Neuronal stem cell (in vitro differentiated cells): Measurements from ENCODE around the gene OLA1.

ENCODE experiments used
- DNase-seq: peaks from one replicate; pipeline ENCODE4 v3.0.0-alpha.2; 2013; ENCODE audit warnings: low spot score
- H2AFZ ChIP-seq: one replicate; pipeline ENCODE4 v1.6.1; 2013; ENCODE audit warnings: mild to moderate bottlenecking, low read length, inconsistent platforms
- H2AK5ac ChIP-seq: 2 replicates; pipeline ENCODE4 v1.6.1; 2013; ENCODE audit warnings: low read depth, mild to moderate bottlenecking, inconsistent platforms, low read length, moderate library complexity, mixed read lengths
- H2BK120ac ChIP-seq: 2 replicates; pipeline ENCODE4 v1.6.1; 2013; ENCODE audit warnings: low read depth, mild to moderate bottlenecking, inconsistent platforms, low read length, moderate library complexity, mixed read lengths
- H2BK12ac ChIP-seq: one replicate; pipeline ENCODE4 v1.6.1; 2013; ENCODE audit warnings: low read length, inconsistent platforms
- H2BK15ac ChIP-seq: 2 replicates; pipeline ENCODE4 v1.6.1; 2013; ENCODE audit warnings: mild to moderate bottlenecking, low read length, inconsistent platforms, mixed read lengths
- H2BK5ac ChIP-seq: one replicate; pipeline ENCODE4 v1.6.1; 2013; ENCODE audit warnings: inconsistent platforms, mild to moderate bottlenecking, low read length, moderate library complexity
- H3K14ac ChIP-seq: one replicate; pipeline ENCODE4 v1.6.1; 2013; ENCODE audit warnings: low read length, inconsistent platforms
- H3K18ac ChIP-seq: 2 replicates; pipeline ENCODE4 v1.6.1; 2013; ENCODE audit warnings: low read length, inconsistent platforms
- H3K23ac ChIP-seq: 2 replicates; pipeline ENCODE4 v1.6.1; 2013; ENCODE audit warnings: low read depth, mild to moderate bottlenecking, mixed read lengths, low read length, inconsistent platforms; ENCODE audit not compliant: poor library complexity
- H3K27ac ChIP-seq: replicated peaks from 3 replicates; pipeline ENCODE4 v1.5.1; 2013; ENCODE audit warnings: low read length, inconsistent platforms
- H3K27me3 ChIP-seq, 3 experiments: 2 replicates each; pipeline ENCODE4 v1.6.1; 2013; ENCODE audit warnings: low read length in 3 of 3, mild to moderate bottlenecking in 2 of 3, inconsistent platforms in 1 of 3, low read depth in 1 of 3, mixed read lengths in 1 of 3, moderate library complexity in 1 of 3; ENCODE audit not compliant: control insufficient read depth in 3 of 3, insufficient read depth in 3 of 3
- H3K36me3 ChIP-seq, 2 donors: replicated peaks in 1 of 2; 2 replicates each; pipeline ENCODE4 v1.6.1; 2013; ENCODE audit warnings: low read length in 2 of 2; ENCODE audit not compliant: control insufficient read depth in 2 of 2, insufficient read depth in 2 of 2
- H3K4ac ChIP-seq: 2 replicates; pipeline ENCODE4 v1.6.1; 2013; ENCODE audit warnings: inconsistent platforms, mild to moderate bottlenecking, low read length, moderate library complexity
- H3K4me1 ChIP-seq, 2 donors: 1 replicate in 1 of 2; 2 replicates in 1 of 2; pipeline ENCODE4 v1.6.1; 2013; ENCODE audit warnings: low read length in 2 of 2, low read depth in 1 of 2; ENCODE audit not compliant: control insufficient read depth in 2 of 2, insufficient read depth in 1 of 2
- H3K4me2 ChIP-seq: one replicate; pipeline ENCODE4 v1.6.1; 2013; ENCODE audit warnings: mild to moderate bottlenecking, low read length, inconsistent platforms; ENCODE audit not compliant: insufficient read depth, poor library complexity, severe bottlenecking
- H3K4me3 ChIP-seq, 2 donors: 2 replicates each; pipeline ENCODE4 v1.5.1; 2013; ENCODE audit warnings: low read length in 2 of 2, mild to moderate bottlenecking in 2 of 2, inconsistent platforms in 1 of 2, moderate library complexity in 1 of 2
- H3K79me1 ChIP-seq: one replicate; pipeline ENCODE4 v1.6.1; 2013; ENCODE audit warnings: low read depth, mild to moderate bottlenecking, inconsistent platforms, low read length, moderate library complexity
- H3K9ac ChIP-seq: one replicate; pipeline ENCODE4 v1.6.1; 2013; ENCODE audit warnings: mild to moderate bottlenecking, low read depth, low read length, inconsistent platforms; ENCODE audit not compliant: poor library complexity
- H3K9me3 ChIP-seq, 2 donors: replicated peaks in 1 of 2; 2 replicates each; pipeline versions ENCODE3 to v1.6.1; 2013; ENCODE audit warnings: low read length in 2 of 2, mild to moderate bottlenecking in 2 of 2, inconsistent platforms in 1 of 2, low read depth in 1 of 2, mixed read lengths in 1 of 2, moderate library complexity in 1 of 2; ENCODE audit not compliant: control insufficient read depth in 2 of 2, insufficient read depth in 1 of 2
- H4K8ac ChIP-seq: one replicate; pipeline ENCODE4 v1.6.1; 2013; ENCODE audit warnings: low read depth, mild to moderate bottlenecking, inconsistent platforms, low read length, moderate library complexity
- H4K91ac ChIP-seq: one replicate; pipeline ENCODE4 v1.6.1; 2013; ENCODE audit warnings: low read length, low read depth, mild to moderate bottlenecking, inconsistent platforms; ENCODE audit not compliant: poor library complexity
- WGBS, 2 donors: extraction: QIAGEN DNeasy Blood & Tissue Kit; methylation state at CpG; one replicate each; pipeline ENCODE4 v1.1.7; 2013; ENCODE audit warnings: missing lambda C conversion rate in 2 of 2, mixed read lengths in 1 of 2; ENCODE audit not compliant: insufficient read length in 2 of 2, insufficient replicate concordance in 1 of 2; ENCODE audit errors: extremely low coverage in 2 of 2; 5-methylcytosine and 5-hydroxymethylcytosine counted together

OLA1 gene

GRCh38 chr2:174038462-174038861, 209.9 kb downstream of the OLA1 start:
- no peak overlapping the region for H2BK12ac ChIP-seq
- no peak overlapping the region for H3K4me2 ChIP-seq
- H2BK120ac ChIP-seq, result no peak overlapping the region
- no peak overlapping the region for H3K14ac ChIP-seq
- H3K23ac ChIP-seq, result no peak overlapping the region
- no peak overlapping the region for H4K8ac ChIP-seq
- no peak overlapping the region for H3K18ac ChIP-seq
- H3K27ac ChIP-seq, result no peak overlapping the region
- peaks cover 0 to 4% of the 10 kb centered on the region in 2 donors for H3K4me1 ChIP-seq
- no peak for DNase-seq
- H3K9me3 ChIP-seq, result peaks cover 0 to 2% of the 10 kb centered on the region in 2 donors
- no peaks in the 10 kb centered on the region for H3K79me1 ChIP-seq
- H2AK5ac ChIP-seq, result no peak overlapping the region
- H2BK15ac ChIP-seq, result no peak overlapping the region
- H3K36me3 ChIP-seq, result no peaks in the 10 kb centered on the region
- H3K4ac ChIP-seq, result no peak overlapping the region
- H2BK5ac ChIP-seq, result no peak overlapping the region
- no peaks in the 10 kb centered on the region for H3K27me3 ChIP-seq
- no CpG with 5 or more reads among the region's 2 CpGs for WGBS, 2 donors
- H2AFZ ChIP-seq, result no peak overlapping the region
- H4K91ac ChIP-seq, result no peak overlapping the region
- H3K9ac ChIP-seq, result no peak overlapping the region
- H3K4me3 ChIP-seq, result no peak overlapping the region

- Histone ChIP-seq H2AFZ (no peak overlapping the region), H3K79me1 (no peaks in the 10 kb centered on the region), H3K9ac (no peak overlapping the region), H3K36me3 (no peaks in the 10 kb centered on the region), H3K27me3 (no peaks in the 10 kb centered on the region), H3K4me2 (no peak overlapping the region), H3K14ac (no peak overlapping the region), H3K27ac (no peak overlapping the region), H3K18ac (no peak overlapping the region), H2BK15ac (no peak overlapping the region), H2BK120ac (no peak overlapping the region), H3K4me3 (no peak overlapping the region), H4K8ac (no peak overlapping the region), H4K91ac (no peak overlapping the region), H2BK5ac (no peak overlapping the region), H3K4ac (no peak overlapping the region), H3K23ac (no peak overlapping the region), H3K9me3 (peaks cover 0 to 2% of the 10 kb centered on the region in 2 donors), H2AK5ac (no peak overlapping the region), H3K4me1 (peaks cover 1 to 10% of the 10 kb centered on the region in 2 donors), H2BK12ac (no peak overlapping the region)
- DNase-seq, result no peak
Observed at GRCh38 chr2:174036825-174037224, 211.5 kb downstream of the OLA1 start.

GRCh38 chr2:174035981-174036742, 212.2 kb downstream of the OLA1 start:
- peaks cover 2 to 12% of the 10 kb centered on the region in 2 donors for H3K4me1 ChIP-seq
- no peak overlapping the region for H2BK120ac ChIP-seq
- H2AFZ ChIP-seq, result no peak overlapping the region
- no peak overlapping the region for H3K4ac ChIP-seq
- H4K91ac ChIP-seq, result no peak overlapping the region
- no peaks in the 10 kb centered on the region for H3K36me3 ChIP-seq
- no peak for DNase-seq
- no CpG with 5 or more reads among the region's 12 CpGs for WGBS, 2 donors
- H3K27ac ChIP-seq, result no peak overlapping the region
- no peaks in the 10 kb centered on the region for H3K27me3 ChIP-seq
- H3K18ac ChIP-seq, result no peak overlapping the region
- no peaks in the 10 kb centered on the region for H3K79me1 ChIP-seq
- H3K9ac ChIP-seq, result no peak overlapping the region
- no peak overlapping the region for H3K23ac ChIP-seq
- H2BK5ac ChIP-seq, result no peak overlapping the region
- H2BK15ac ChIP-seq, result no peak overlapping the region
- no peak overlapping the region for H2AK5ac ChIP-seq
- H3K9me3 ChIP-seq, result peaks cover 0 to 2% of the 10 kb centered on the region in 2 donors
- H3K4me2 ChIP-seq, result no peak overlapping the region
- no peak overlapping the region for H3K14ac ChIP-seq
- H4K8ac ChIP-seq, result no peak overlapping the region
- H3K4me3 ChIP-seq, result no peak overlapping the region
- H2BK12ac ChIP-seq, result no peak overlapping the region

- no peak overlapping the region for H2AFZ ChIP-seq
- no peak overlapping the region for H3K14ac ChIP-seq
- no peaks in the 10 kb centered on the region for H3K79me1 ChIP-seq
- no peak overlapping the region for H3K4me3 ChIP-seq
- no peak for DNase-seq
- no CpG with 5 or more reads among the region's 3 CpGs for WGBS, 2 donors
- H2BK12ac ChIP-seq, result no peak overlapping the region
- no peak overlapping the region for H2BK120ac ChIP-seq
- H3K9me3 ChIP-seq, result peaks cover 0 to 2% of the 10 kb centered on the region in 2 donors
- no peak overlapping the region for H3K4me2 ChIP-seq
- no peak overlapping the region for H4K91ac ChIP-seq
- H3K27ac ChIP-seq, result no peak overlapping the region
- H2BK15ac ChIP-seq, result no peak overlapping the region
- H2BK5ac ChIP-seq, result no peak overlapping the region
- no peaks in the 10 kb centered on the region for H3K36me3 ChIP-seq
- no peaks in the 10 kb centered on the region for H3K27me3 ChIP-seq
- H2AK5ac ChIP-seq, result no peak overlapping the region
- no peak overlapping the region for H4K8ac ChIP-seq
- no peak overlapping the region for H3K9ac ChIP-seq
- H3K4me1 ChIP-seq, result peaks cover 2 to 12% of the 10 kb centered on the region in 2 donors
- no peak overlapping the region for H3K18ac ChIP-seq
- H3K4ac ChIP-seq, result no peak overlapping the region
- no peak overlapping the region for H3K23ac ChIP-seq
Observed at GRCh38 chr2:174035117-174035635, 213.2 kb downstream of the OLA1 start.
